NT2/D1 (cell line): ENCODE measurements around the gene DYRK1A.

ENCODE experiments used
- SUZ12 ChIP-seq: IDR thresholded peaks from 2 replicates; pipeline ENCODE4 v1.6.1; 2011; ENCODE audit not compliant: insufficient read length, insufficient read depth; ENCODE audit errors: extremely low read depth
- YY1 ChIP-seq: IDR thresholded peaks from 2 replicates; pipeline ENCODE4 v1.6.1; 2011; ENCODE audit not compliant: insufficient read length, insufficient read depth
- ZNF274 ChIP-seq: IDR thresholded peaks from 2 replicates; pipeline ENCODE4 v1.6.1; 2011; ENCODE audit warnings: mild to moderate bottlenecking, low read depth, low read length

GRCh38 chr21:37452227-37452626 lies 85.7 kb downstream of the DYRK1A start:
- no peak for TF ChIP-seq YY1
- no peak for TF ChIP-seq ZNF274
- TF ChIP-seq SUZ12, result no peak
